H1 (cell line): ENCODE data around the gene PRPF6. TPM values are rescaled to one million over a fixed set of nuclear protein-coding genes. Genes with fewer than 3 reads are reported as not detected.

Experiments used
- CTCF ChIA-PET: fragments of 300-600 bp; sonication (Branson Sonifier 250); formaldehyde crosslinking; loops from one replicate; lab custom pipeline; 2021; ENCODE audit not compliant: partially characterized antibody; lab: Charles Lee
- POLR2A ChIA-PET: fragments of 300-600 bp; sonication (Branson Sonifier 250); formaldehyde crosslinking; loops from one replicate; lab custom pipeline; 2021; ENCODE audit warnings: inconsistent platforms; ENCODE audit not compliant: partially characterized antibody; lab: Charles Lee
- DNase-seq, 2 experiments: peaks; one replicate each; pipeline versions ENCODE4 v3.0.0 to v3.0.0-alpha.2; 2010 to 2022; ENCODE audit warnings: low spot score in 2 of 2, low read depth in 1 of 2, mixed read lengths in 1 of 2
- FAIRE-seq: peaks from 2 replicates; lab custom pipeline; 2011; peaks lifted over from hg19 to GRCh38; lab: Jason Lieb, UNC
- H2AFZ ChIP-seq: 2 replicates; pipeline ENCODE4 v1.8.1; 2012; ENCODE audit warnings: low read length, inconsistent platforms
- H2AK5ac ChIP-seq: 2 replicates; pipeline ENCODE4 v1.6.1; 2013; ENCODE audit warnings: low read depth, low read length
- H2BK120ac ChIP-seq: replicated peaks from 2 replicates; pipeline ENCODE3; 2013; ENCODE audit warnings: low read depth, low read length, inconsistent platforms
- H2BK12ac ChIP-seq: 2 replicates; pipeline ENCODE4 v1.6.1; 2013; ENCODE audit warnings: low read depth, low read length
- H2BK15ac ChIP-seq: 2 replicates; pipeline ENCODE4 v1.6.1; 2013; ENCODE audit warnings: low read length
- H2BK20ac ChIP-seq: 2 replicates; pipeline ENCODE4 v1.6.1; 2013; ENCODE audit warnings: low read length
- H2BK5ac ChIP-seq: 2 replicates; pipeline ENCODE4 v1.6.1; 2013; ENCODE audit warnings: low read depth, low read length
- H3K14ac ChIP-seq: 2 replicates; pipeline ENCODE4 v1.6.1; 2013; ENCODE audit warnings: inconsistent platforms; ENCODE audit not compliant: insufficient read length
- H3K18ac ChIP-seq: 2 replicates; pipeline ENCODE4 v1.6.1; 2013; ENCODE audit warnings: low read length; ENCODE audit errors: extremely low read depth
- H3K23ac ChIP-seq: 2 replicates; pipeline ENCODE4 v1.6.1; 2013; ENCODE audit warnings: inconsistent platforms; ENCODE audit not compliant: insufficient read length
- H3K23me2 ChIP-seq: 2 replicates; pipeline ENCODE4 v1.6.1; 2013; ENCODE audit warnings: low read depth, low read length
- H3K27ac ChIP-seq: 2 replicates; pipeline ENCODE4 v1.6.1; 2011; ENCODE audit warnings: low read depth, low read length, inconsistent platforms
- H3K27me3 ChIP-seq, 4 experiments: replicated peaks in 1 of 4; 1 replicate in 1 of 4; 2 replicates in 3 of 4; pipeline versions ENCODE4 v1.6.1 to v1.8.1; 2011 to 2013; ENCODE audit warnings: low read length in 3 of 4, mild to moderate bottlenecking in 3 of 4, inconsistent platforms in 2 of 4, mixed read lengths in 2 of 4, moderate library complexity in 1 of 4; ENCODE audit not compliant: control insufficient read depth in 3 of 4, insufficient read depth in 3 of 4; ENCODE audit errors: extremely low read depth in 1 of 4
- H3K36me3 ChIP-seq, 4 experiments: 2 replicates each; pipeline versions ENCODE4 v1.6.1 to v1.8.1; 2011 to 2013; ENCODE audit warnings: mild to moderate bottlenecking in 4 of 4, low read length in 3 of 4, moderate library complexity in 2 of 4, control low read depth in 1 of 4, inconsistent platforms in 1 of 4; ENCODE audit not compliant: insufficient read depth in 4 of 4, control insufficient read depth in 2 of 4
- H3K4ac ChIP-seq: replicated peaks from 2 replicates; pipeline ENCODE3; 2013; ENCODE audit warnings: low read length, low read depth, mixed read lengths, inconsistent platforms; ENCODE audit not compliant: insufficient read length
- H3K4me1 ChIP-seq, 4 experiments: replicated peaks in 1 of 4; 1 replicate in 1 of 4; 2 replicates in 3 of 4; pipeline versions ENCODE4 v1.6.1 to v1.8.1; 2011 to 2013; ENCODE audit warnings: low read length in 3 of 4, inconsistent platforms in 2 of 4, mixed read lengths in 1 of 4; ENCODE audit not compliant: insufficient read depth in 4 of 4, control insufficient read depth in 3 of 4
- H3K4me2 ChIP-seq, 2 experiments: 2 replicates each; pipeline versions ENCODE4 v1.6.1 to v1.8.1; 2011 to 2013; ENCODE audit warnings: low read depth in 2 of 2, low read length in 2 of 2, control low read depth in 1 of 2, inconsistent platforms in 1 of 2, mild to moderate bottlenecking in 1 of 2; ENCODE audit not compliant: insufficient read depth in 1 of 2
- H3K4me3 ChIP-seq, 4 experiments: fragments of 200-600, 300-600 bp in 1 of 4; sonication (generic), shearing (Covaris generic), sonication (Bioruptor Twin) in 1 of 4; 2 replicates each; pipeline versions ENCODE4 v1.5.1 to v1.8.1; 2011 to 2016; ENCODE audit warnings: low read length in 4 of 4, low read depth in 3 of 4, control low read depth in 2 of 4, inconsistent platforms in 2 of 4, mild to moderate bottlenecking in 2 of 4, mixed read lengths in 1 of 4, moderate library complexity in 1 of 4; ENCODE audit not compliant: insufficient read depth in 2 of 4; ENCODE audit errors: extremely low read depth in 1 of 4
- H3K56ac ChIP-seq: replicated peaks from 2 replicates; pipeline ENCODE3; 2013; ENCODE audit warnings: low read depth, mild to moderate bottlenecking, mixed read lengths, low read length, inconsistent platforms; ENCODE audit not compliant: insufficient read length
- H3K79me1 ChIP-seq: 2 replicates; pipeline ENCODE4 v1.6.1; 2013; ENCODE audit warnings: low read depth, low read length, control low read depth
- H3K79me2 ChIP-seq, 2 experiments: 2 replicates each; pipeline versions ENCODE4 v1.6.1 to v1.8.1; 2012 to 2013; ENCODE audit warnings: low read length in 2 of 2, mild to moderate bottlenecking in 2 of 2, inconsistent platforms in 1 of 2; ENCODE audit not compliant: insufficient read depth in 2 of 2, control insufficient read depth in 1 of 2
- H3K9ac ChIP-seq, 4 experiments: replicated peaks in 1 of 4; 1 replicate in 1 of 4; 2 replicates in 3 of 4; pipeline versions ENCODE4 v1.6.1 to v1.8.1; 2011 to 2013; ENCODE audit warnings: low read depth in 3 of 4, low read length in 3 of 4, control low read depth in 2 of 4, mild to moderate bottlenecking in 2 of 4, moderate library complexity in 2 of 4, inconsistent platforms in 1 of 4; ENCODE audit errors: extremely low read depth in 1 of 4
- H3K9me3 ChIP-seq, 2 experiments: 2 replicates each; pipeline versions ENCODE4 v1.6.1 to v1.8.1; 2012 to 2013; ENCODE audit warnings: mild to moderate bottlenecking in 2 of 2, moderate library complexity in 2 of 2, control low read depth in 1 of 2, inconsistent platforms in 1 of 2, low read depth in 1 of 2, low read length in 1 of 2, mixed read lengths in 1 of 2; ENCODE audit not compliant: insufficient read depth in 2 of 2
- H4K20me1 ChIP-seq, 2 experiments: replicated peaks in 1 of 2; 2 replicates each; pipeline versions ENCODE3 to v1.8.1; 2011 to 2013; ENCODE audit warnings: inconsistent platforms in 2 of 2, low read length in 2 of 2, mild to moderate bottlenecking in 1 of 2; ENCODE audit not compliant: insufficient read depth in 2 of 2, control insufficient read depth in 1 of 2
- H4K5ac ChIP-seq: 2 replicates; pipeline ENCODE4 v1.6.1; 2013; ENCODE audit warnings: low read length, low read depth, mixed read lengths, inconsistent platforms; ENCODE audit not compliant: insufficient read length
- H4K8ac ChIP-seq: 2 replicates; pipeline ENCODE4 v1.8.0; 2013; ENCODE audit warnings: mild to moderate bottlenecking, moderate library complexity, low read length, inconsistent platforms; ENCODE audit not compliant: insufficient read depth; ENCODE audit errors: extremely low read depth
- H4K91ac ChIP-seq: replicated peaks from 2 replicates; pipeline ENCODE3; 2013; ENCODE audit warnings: low read length, mixed read lengths, inconsistent platforms; ENCODE audit not compliant: insufficient read length
- ATF2 ChIP-seq: IDR thresholded peaks from 2 replicates; pipeline ENCODE4 v1.6.1; 2012; ENCODE audit warnings: low read length, inconsistent platforms
- EZH2 ChIP-seq: fragments of 200-600 bp; sonication (generic); IDR thresholded peaks from 2 replicates; pipeline ENCODE4 v1.7.1; 2012; ENCODE audit warnings: low read depth, mild to moderate bottlenecking, moderate library complexity, low read length, inconsistent platforms; ENCODE audit not compliant: severe bottlenecking
- KDM1A ChIP-seq: fragments of 200-600, 300-600 bp; sonication (generic); IDR thresholded peaks from 2 replicates; pipeline ENCODE4 v1.7.1; 2016; ENCODE audit warnings: mild to moderate bottlenecking, low read length, borderline replicate concordance
- MAFK ChIP-seq: IDR thresholded peaks from 2 replicates; pipeline ENCODE4 v1.6.1; 2012; ENCODE audit warnings: low read depth, mild to moderate bottlenecking, improper control_type of control experiment, low read length
- NANOG ChIP-seq: IDR thresholded peaks from 2 replicates; pipeline ENCODE4 v1.6.1; 2011; ENCODE audit warnings: low read length, low read depth, mild to moderate bottlenecking, inconsistent platforms; ENCODE audit not compliant: insufficient read depth, poor library complexity, severe bottlenecking
- PHF8 ChIP-seq: fragments of 200-600 bp; sonication (generic); conservative IDR thresholded peaks from 2 replicates; pipeline ENCODE4 v1.7.1; 2012; ENCODE audit warnings: low read depth, mild to moderate bottlenecking, inconsistent platforms, low read length, moderate library complexity
- RAD21 ChIP-seq, 2 experiments: IDR thresholded peaks in 1 of 2; conservative IDR thresholded peaks in 1 of 2; 2 replicates each; pipeline ENCODE4 v1.6.1; 2011; ENCODE audit warnings: low read depth in 2 of 2, low read length in 2 of 2, improper control_type of control experiment in 1 of 2, inconsistent platforms in 1 of 2, mild to moderate bottlenecking in 1 of 2, moderate library complexity in 1 of 2
- SIN3A ChIP-seq, 2 experiments: IDR thresholded peaks in 1 of 2; conservative IDR thresholded peaks in 1 of 2; 2 replicates each; pipeline ENCODE4 v1.6.1; 2011 to 2012; ENCODE audit warnings: low read length in 2 of 2, improper control_type of control experiment in 1 of 2, low read depth in 1 of 2, mild to moderate bottlenecking in 1 of 2
- SP4 ChIP-seq: IDR thresholded peaks from 2 replicates; pipeline ENCODE4 v1.6.1; 2012; ENCODE audit warnings: low read length, inconsistent platforms
- TAF7 ChIP-seq: optimal IDR thresholded peaks from 2 replicates; pipeline ENCODE3; 2011; ENCODE audit warnings: low read depth, mild to moderate bottlenecking, inconsistent platforms, low read length, moderate library complexity, borderline replicate concordance
- WGBS, 2 experiments: shearing (Covaris generic) in 1 of 2; methylation state at CpG; one replicate each; pipeline versions ENCODE4 v1.1.6 to v1.1.7; 2013 to 2015; ENCODE audit warnings: low lambda C conversion rate in 2 of 2, mixed read lengths in 2 of 2, inconsistent platforms in 1 of 2, low coverage in 1 of 2, missing lambda C conversion rate in 1 of 2; ENCODE audit not compliant: insufficient replicate concordance in 2 of 2, insufficient coverage in 1 of 2, insufficient read length in 1 of 2; ENCODE audit errors: extremely low coverage in 1 of 2, missing lambda C conversion rate in 1 of 2; 5-methylcytosine and 5-hydroxymethylcytosine counted together
- polyA plus RNA-seq, 7 experiments: library from polyadenylated mRNA; depleted of rRNA in 3 of 7; stranded (reverse) in 5 of 7; unstranded in 2 of 7; fragments of >200 nt in 5 of 7; fragments of 200-250 nt in 2 of 7; gene quantifications; 1 replicate in 5 of 7; 2 replicates in 1 of 7; 4 replicates in 1 of 7; pipeline versions ENCODE4 v1.2.1 to v1.2.3, GENCODE V29; 2011 to 2013; ENCODE audit warnings: missing spikeins in 2 of 7, mixed read lengths in 2 of 7
- total RNA-seq: library from RNA; stranded (reverse); fragmentation: NEBNext Ultra II Directional; extraction: Animal tissue kit (Norgen Biotek cat#: 25700); gene quantifications from 2 replicates; pipeline ENCODE4 v1.2.1, GENCODE V29; 2021

Gene PRPF6
- total and polyA plus RNA-seq, 2 of the 8 experiments (the other 6 are each of a cell fraction or from before 2014, with no cell fraction given) = 27.9 to 76.9 TPM

GRCh38 chr20:64075556-64075955, 94.6 kb downstream of the PRPF6 start:
- Histone ChIP-seq H3K23ac (no peak overlapping the region), H3K27me3 (peaks cover 0 to 6% (median 5%) of the 10 kb centered on the region in 4 experiments; a peak in 3 of 7 replicates), H4K20me1 (peaks cover 0 to 5% of the 10 kb centered on the region in 2 experiments), H2BK15ac (no peak overlapping the region), H4K5ac (no peak overlapping the region), H2BK20ac (no peak overlapping the region), H2BK12ac (no peak overlapping the region), H3K9me3 (no peaks in the 10 kb centered on the region), H3K4ac (no peak overlapping the region), H3K18ac (no peak overlapping the region), H4K8ac (no peak overlapping the region), H2BK120ac (no peak overlapping the region), H3K9ac (no peak overlapping the region), H3K4me3 (no peak overlapping the region), H3K4me2 (no peak overlapping the region), H2AFZ (no peak overlapping the region), H4K91ac (no peak overlapping the region), H3K4me1 (peaks cover 0 to 17% (median 9%) of the 10 kb centered on the region in 4 experiments; a peak in 5 of 7 replicates), H3K36me3 (peaks cover 0 to 8% (median 3%) of the 10 kb centered on the region in 4 experiments; a peak in 3 of 8 replicates), H3K79me2 (no peaks in the 10 kb centered on the region), H2BK5ac (no peak overlapping the region), H3K27ac (no peak overlapping the region), H3K56ac (no peak overlapping the region), H3K79me1 (0 out of 2 replicates have a peak, but pooled peaks cover 3% of the 10 kb centered on the region), H2AK5ac (no peak overlapping the region), H3K14ac (no peak overlapping the region), H3K23me2 (peaks cover 11% of the 10 kb centered on the region; the same call in 1 of the 2 replicates)
- DNase-seq (no peak), FAIRE-seq (no peak)
- POLR2A ChIA-PET = no interaction called here
- WGBS, 2 experiments = 75% methylated on average over 8 of the region's 12 CpGs; no CpG with 5 or more reads in 1 of the 2 experiments
- CTCF ChIA-PET = interaction anchor here (0.6 to 13.0 kb wide), 4 partner anchors 11 to 880 kb away, joined by 3 to 144 read pairs (median 72); partner anchors contain the start of genes SOX18 and TCEA2
- TF ChIP-seq TAF7 = no peak
- no peak for TF ChIP-seq KDM1A
- TF ChIP-seq MAFK = no peak
- TF ChIP-seq EZH2 = no peak
- TF ChIP-seq PHF8 = no peak
- no peak for TF ChIP-seq SIN3A (conservative IDR thresholded peaks at IDR 0.05 in 1 of 2, IDR thresholded peaks at IDR 0.05 in 1 of 2; ENCODE audit: low read depth in 1 of 2, low read length in 2 of 2)
- TF ChIP-seq SP4 = no peak
- no peak for TF ChIP-seq ATF2
- TF ChIP-seq RAD21 (IDR thresholded peaks at IDR 0.05 in 1 of 2, conservative IDR thresholded peaks at IDR 0.05 in 1 of 2; ENCODE audit: low read depth in 2 of 2, low read length in 2 of 2) = no peak
- no peak for TF ChIP-seq NANOG
